ENCODE measurements around the gene MSI2.

Gene MSI2

GRCh38 chr17:57638284-57638683 is 382.0 kb downstream of the MSI2 start:
- no peak for DNase-seq (ENCODE audit: low spot score)

DNA sequence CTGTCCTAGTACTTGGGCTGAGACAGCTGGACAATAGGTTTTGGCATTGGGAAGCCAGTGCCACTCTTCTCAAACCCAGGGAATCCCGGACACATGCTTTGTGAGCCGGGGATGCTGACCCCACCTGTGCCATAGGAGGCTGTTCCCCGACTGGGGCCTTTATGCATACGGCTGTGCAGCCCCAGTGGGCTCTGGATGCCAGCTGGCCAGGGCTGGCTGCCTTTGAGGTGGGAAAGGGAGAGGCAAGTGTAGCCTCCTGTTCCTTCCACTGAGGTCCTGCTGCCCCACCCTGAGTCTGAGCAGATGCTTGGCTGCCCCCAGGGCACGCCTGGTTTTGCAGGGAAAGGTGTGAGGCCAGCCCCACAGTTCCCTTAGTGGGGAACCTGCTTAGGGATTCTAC is 383.1 kb downstream of the MSI2 start:
- no peak for DNase-seq (ENCODE audit: low spot score)

GRCh38 chr17:57640079-57640478 is 383.8 kb downstream of the MSI2 start:
- DNase-seq (ENCODE audit: low spot score), result no peak

DNA sequence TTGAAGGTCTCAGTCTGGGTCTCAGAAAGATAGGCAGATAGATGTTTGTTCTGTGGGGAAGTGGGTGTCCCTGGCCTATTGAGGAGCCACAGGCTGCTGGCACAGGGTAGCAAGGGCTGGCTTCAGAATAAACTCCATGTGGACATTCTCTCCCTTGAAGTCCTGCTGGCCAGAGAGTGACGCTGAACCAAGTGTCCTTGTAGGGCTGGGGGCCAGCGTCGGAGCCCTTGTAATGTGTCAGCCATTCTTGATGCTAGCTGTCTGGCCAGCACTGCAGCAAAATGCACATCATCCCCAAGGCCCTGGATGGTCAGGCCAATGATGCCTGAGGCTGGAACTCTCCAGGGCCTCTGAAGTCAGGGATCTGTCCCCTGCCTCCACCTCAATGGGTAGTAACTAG is 385.4 kb downstream of the MSI2 start:
- DNase-seq (ENCODE audit: low spot score), result no peak

GRCh38 chr17:57643062-57643461 is 386.7 kb downstream of the MSI2 start:
- DNase-seq (ENCODE audit: low spot score), result no peak

DNA sequence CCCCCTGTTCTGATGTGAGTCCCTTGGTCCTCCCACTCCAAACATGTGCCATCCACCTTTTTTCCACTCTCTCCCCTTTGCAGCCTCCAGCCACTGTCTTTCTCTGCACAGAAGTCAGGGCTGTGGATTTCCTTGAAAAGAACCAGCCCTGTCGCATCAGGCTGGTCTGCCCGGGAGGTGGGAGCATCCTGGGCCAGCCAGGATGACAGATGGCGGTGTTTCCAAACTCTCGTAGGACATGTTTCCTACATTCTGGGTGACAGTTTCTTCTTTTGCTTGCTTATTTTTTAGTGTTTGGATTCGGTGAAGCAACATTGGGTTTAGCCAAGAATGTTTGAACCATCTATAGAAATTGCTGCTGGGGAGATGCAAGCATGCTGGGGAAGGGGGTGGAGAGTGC is 388.0 kb downstream of the MSI2 start:
- DNase-seq (ENCODE audit: low spot score), result no peak

DNA sequence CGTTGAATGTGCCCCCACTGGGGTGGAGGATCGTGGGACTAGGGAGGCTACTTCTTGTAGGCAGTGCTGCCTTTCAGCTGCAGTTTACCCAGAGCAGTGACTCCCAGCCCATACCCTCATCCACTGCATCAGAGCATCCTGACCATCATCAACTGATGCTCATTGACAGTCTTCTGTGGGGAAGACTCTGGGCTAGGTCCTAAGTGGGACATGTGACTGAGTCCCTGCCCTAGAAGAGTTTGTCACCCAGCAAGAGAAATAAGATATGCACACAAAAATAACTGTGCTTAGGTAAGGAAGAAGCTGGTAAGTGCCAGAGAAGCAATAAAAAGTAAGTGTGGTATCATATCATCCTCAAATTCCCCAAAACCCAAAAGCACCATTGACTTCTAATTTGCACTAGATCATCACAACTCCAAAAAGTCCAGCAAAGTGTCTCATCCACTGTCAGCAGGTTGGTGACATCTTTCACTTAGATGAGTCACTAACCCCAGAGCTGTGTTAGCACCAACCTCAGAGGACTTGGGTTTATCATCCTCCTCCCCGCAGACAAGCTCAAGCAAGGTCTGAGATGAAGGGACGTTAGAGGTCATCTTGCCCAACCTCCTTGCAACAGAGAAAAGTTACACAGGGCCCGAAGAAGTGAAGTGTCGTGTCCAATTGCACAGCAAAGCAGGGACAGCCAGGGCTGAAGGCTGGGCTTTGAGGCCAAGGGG is 389.8 kb downstream of the MSI2 start:
- no peak for DNase-seq (ENCODE audit: low spot score)

GRCh38 chr17:57648720-57649119 is 392.4 kb downstream of the MSI2 start:
- DNase-seq (ENCODE audit: low spot score), result no peak

DNA sequence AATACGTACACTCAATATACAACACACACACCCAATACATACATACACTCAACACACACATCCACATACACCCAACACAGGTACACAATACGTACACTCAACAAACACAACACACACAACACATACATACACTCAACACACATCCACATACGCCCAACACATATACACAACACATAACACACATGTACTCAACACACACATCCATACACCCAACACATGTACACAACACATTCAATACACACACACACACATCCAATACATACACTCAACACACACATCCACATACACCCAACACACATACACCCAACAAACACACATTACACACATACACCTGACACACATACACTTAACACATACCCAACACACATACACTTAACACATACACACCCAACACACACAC is 392.9 kb downstream of the MSI2 start:
- no peak for DNase-seq (ENCODE audit: low spot score)

GRCh38 chr17:57649731-57650484 is 393.6 kb downstream of the MSI2 start:
- DNase-seq (ENCODE audit: low spot score), result no peak

GRCh38 chr17:57650548-57650947 is 394.2 kb downstream of the MSI2 start:
- DNase-seq (ENCODE audit: low spot score), result no peak

DNA sequence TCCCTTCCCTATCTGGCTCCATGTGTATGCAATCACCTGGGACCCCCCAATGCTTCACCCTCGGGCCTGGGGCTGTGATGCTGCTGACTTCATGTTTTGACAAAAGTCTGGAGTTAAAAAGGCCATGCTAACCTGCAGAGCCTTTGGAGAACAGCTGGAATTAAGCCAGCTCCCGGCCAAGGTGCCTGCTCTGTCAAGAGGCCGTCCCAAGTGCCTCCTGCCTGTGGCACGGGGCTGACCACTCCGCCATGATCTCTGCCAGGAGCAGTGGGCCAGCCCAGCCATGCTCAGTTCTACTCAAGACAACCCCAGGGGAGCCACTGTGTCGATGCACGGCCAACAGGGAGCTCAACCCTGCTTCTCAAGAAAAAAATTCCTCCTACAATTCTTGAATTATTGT is 395.1 kb downstream of the MSI2 start:
- no peak for DNase-seq (ENCODE audit: low spot score)

DNA sequence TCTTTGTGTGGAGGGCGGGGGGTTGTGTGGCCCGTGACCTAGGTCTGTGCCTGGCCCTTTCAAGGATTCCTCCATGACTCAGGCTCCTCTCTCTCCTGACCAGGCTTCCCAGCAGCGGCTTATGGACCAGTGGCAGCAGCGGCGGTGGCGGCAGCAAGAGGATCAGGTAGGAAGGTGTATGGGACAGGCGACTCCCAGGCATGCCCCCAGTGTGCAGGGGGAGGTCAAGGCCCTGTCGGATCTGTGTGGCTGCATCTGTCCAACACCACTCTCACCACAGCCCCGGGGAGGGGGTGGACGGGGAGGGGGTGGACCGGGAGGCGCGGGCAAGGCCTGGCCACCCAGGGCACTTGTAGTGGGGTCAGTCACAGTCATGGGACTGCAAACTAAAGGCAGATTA is 395.7 kb downstream of the MSI2 start:
- no peak for DNase-seq (ENCODE audit: low spot score)

DNA sequence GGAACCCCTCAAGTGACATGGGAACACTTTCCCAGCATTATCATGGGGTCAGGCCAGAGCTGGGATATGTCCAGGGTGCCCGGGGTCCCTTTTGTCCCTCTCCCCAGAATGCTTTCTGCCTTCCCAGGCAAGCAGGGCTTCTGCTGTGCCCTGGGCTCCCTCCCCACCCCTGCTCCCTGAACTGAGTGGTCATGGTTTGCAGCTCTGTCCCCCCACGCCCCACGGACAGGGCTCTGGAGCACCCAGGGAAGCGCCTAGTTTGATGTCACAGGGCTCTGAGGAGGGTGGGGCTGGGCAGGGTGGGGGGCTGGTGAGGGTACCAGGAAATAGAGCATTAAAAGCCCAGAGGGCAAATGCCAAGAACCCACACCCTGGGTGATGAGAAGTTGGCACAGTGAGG is 396.5 kb downstream of the MSI2 start:
- no peak for DNase-seq (ENCODE audit: low spot score)

DNA sequence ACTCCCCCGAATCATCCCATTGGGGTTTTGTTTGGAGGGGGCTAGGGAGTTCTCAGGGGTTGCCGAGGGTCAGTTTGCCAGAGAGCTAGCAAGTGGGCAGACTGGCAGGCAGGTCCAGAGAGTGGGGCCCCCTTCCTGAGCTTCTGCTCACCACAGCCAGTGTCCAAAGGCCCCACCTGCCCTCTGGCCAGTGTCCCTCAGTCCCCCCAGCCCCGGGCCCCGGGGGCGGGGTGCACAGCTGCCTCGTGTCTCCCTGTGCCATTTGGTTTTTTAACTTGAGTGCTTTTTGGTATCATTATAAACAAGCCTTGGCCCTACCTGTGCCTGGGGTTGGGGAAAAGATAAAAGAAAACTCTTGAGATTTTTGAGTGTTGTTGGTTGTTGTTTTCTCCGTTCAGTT is 397.0 kb downstream of the MSI2 start:
- no peak for DNase-seq (ENCODE audit: low spot score)

DNA sequence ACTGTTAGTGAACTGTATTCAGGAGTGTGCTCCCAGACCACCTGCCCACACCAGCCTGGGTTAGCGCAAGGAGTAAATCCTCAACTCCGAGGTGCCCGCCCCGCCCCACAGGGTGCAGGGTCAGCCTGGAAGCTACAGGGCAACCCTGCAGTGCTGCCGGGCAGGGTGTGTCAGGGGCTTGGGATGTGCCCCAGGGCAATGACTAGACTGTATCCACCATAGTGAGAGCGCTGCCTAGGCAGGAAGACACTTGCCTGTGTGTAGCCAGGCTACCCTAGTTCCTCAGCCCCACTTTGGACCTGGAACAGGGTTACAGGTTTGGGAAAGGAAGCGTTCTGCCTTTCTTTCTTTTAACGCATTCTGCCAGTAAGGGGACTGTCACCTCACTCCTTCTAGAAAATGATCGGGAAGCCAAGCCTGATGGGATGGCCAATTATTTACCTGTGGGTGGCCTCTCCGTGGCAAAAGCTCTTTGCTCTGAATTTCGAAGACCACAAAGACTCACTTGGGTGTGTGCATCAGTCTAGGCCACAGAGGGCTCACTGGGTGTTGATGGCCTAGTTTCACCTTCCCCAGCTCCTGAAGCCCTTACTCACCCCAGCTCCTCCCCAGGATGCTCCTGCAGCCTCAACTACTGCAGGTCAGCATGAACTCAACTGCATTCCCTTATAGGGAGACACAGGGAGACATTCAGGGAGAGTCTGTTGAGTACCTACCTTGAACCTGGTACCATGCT is 397.9 kb downstream of the MSI2 start:
- DNase-seq (ENCODE audit: low spot score), result no peak

DNA sequence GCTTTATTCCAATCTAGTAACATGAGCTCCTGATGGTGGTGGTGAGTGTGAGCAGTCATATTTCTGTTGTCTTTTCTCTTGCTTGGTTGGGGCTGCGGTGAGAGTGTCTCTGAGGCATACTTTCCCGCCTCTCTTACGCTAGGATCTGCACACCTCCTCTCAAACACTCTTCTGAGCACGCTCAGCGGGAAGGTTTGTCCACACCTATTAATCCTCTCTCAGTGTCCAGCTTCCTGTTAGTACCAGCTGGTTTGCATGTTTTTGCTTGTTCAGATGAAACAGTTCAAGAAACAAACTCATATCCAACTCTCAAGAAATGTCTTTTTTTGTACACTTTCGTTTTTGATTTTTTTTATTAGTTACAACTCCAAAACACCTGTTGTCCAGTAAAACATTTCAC is 399.2 kb downstream of the MSI2 start:
- no peak for DNase-seq (ENCODE audit: low spot score)

DNA sequence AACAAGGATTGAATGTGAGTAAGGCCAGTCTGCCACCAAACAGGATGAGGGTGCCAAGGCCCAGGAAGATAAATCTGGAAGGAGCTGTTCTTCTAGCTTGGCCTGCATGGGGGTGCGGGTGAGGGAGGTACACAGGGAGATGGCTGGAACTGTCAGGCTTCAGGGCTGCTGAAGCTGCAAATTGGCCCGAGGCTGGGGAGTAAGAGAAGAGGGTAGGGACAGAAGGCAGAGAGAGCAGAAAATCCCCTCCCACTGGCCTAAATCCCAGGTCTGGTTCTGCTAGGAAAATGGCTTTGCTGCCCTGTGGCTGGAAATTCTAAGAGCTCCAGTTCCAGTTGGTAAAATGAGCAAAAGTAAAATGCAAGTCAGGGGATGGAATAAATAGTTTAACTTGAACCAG is 400.9 kb downstream of the MSI2 start:
- no peak for DNase-seq (ENCODE audit: low spot score)

GRCh38 chr17:57662041-57662440 is 405.7 kb downstream of the MSI2 start:
- DNase-seq (ENCODE audit: low spot score), result no peak

DNA sequence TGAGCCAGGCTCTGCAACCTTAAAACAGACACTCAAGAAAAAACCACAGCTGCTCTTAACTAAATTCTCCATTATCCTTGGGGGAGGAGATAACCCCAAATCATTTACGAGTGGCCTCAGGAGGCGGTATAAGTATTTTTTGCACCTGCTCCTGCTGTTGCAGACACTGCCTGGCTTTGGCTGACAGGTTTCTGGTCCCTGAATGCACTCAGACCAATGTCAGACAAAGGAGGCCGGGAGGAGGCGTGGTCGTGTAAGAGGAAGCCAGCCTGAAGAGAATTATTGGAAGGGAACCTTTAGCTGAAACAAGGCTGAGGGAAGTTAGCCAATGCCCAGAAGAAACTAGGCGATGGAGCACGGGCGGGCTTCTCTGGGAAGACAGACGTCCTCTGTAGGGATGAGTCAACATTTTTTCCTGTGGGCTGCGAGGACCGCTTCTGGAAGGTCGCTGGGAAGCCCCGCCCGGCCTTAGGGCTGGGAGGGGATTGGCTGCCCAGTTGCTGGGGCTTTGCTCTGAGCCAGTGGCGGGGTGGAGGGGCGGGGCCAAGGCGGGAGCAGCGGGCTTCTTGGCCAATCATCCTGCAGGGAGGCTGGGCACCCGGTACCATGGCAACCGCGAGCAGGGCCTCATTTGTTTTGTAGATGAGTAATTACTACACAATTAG is 406.5 kb downstream of the MSI2 start:
- peak; percentile 99 for DNase-seq (ENCODE audit: low spot score)

DNA sequence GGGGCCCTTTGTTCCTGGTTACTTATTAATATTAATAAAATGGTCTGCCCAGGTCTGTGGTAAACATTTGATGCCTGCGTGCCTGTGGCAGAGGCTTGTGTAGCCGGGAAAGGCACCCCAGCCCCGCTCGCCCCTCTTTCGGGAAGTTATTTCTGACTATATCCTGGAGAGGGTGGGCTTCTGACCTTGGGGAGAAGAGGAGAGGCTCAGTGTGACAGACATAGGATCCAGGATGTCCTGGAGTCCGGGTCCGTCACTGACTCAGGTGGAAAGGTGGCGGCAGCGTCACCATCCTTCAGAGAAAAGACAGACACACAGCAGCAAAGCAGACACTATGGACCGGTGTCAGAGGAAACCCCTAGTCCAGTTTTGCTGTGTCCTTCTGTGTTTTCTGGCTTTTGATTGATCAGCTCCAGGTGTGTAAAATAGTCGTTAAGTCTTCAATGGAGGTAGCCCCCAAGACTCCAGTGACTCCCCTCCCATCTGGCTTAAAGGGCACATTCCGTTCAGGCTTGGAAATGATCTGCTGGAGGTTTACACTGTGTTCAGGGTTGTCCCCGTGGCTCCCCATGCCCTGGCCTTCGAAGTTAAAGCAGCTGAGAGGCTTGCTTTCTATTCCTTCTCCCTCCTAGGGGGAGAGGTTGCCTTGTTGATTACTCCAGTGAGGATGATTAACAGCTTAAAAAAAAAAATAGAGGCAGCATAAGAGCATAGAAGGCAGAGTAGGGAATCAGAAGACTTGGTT is 407.2 kb downstream of the MSI2 start:
- DNase-seq (ENCODE audit: low spot score), result no peak

DNA sequence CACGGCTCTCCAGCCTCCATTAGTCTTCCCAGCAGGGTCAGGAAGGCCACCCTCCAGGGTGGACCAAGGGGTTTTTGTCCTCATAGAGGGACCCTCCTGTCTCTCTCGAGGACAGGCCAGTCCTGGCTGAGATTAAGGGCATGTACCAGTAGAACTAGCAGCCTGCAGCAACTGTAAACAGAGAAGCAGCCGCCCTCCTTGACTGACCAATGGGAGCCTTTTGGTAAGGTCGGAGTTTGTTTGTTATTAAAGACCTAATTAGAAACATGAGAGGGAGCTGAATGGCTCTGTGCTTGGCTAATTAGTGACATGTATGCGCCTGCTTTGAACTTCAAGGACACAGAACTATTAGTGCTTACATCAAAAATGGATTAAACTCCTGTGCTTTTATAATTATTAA is 408.8 kb downstream of the MSI2 start:
- DNase-seq (ENCODE audit: low spot score), result no peak

All from AG08396 (cell line).